HepG2 (cell line): ENCODE results near the gene SPHK2.

Experiments used
- CTCF ChIP-seq: sonication (generic); formaldehyde crosslinking; IDR thresholded peaks from 2 replicates; pipeline ENCODE4 v1.5.0; 2020; ENCODE audit warnings: mild to moderate bottlenecking, missing genetic modification reagents, moderate library complexity
- E2F1 ChIP-seq: sonication (generic); formaldehyde crosslinking; IDR thresholded peaks from 2 replicates; pipeline ENCODE4 v1.5.0; 2020; ENCODE audit warnings: missing genetic modification reagents
- ELF4 ChIP-seq: sonication (generic); formaldehyde crosslinking; IDR thresholded peaks from 2 replicates; pipeline ENCODE4 v1.5.0; 2020; ENCODE audit warnings: missing genetic modification reagents, mild to moderate bottlenecking, moderate library complexity, borderline replicate concordance
- FOSL2 ChIP-seq: sonication (generic); formaldehyde crosslinking; IDR thresholded peaks from 2 replicates; pipeline ENCODE4 v1.4.0; 2020; ENCODE audit warnings: missing genetic modification reagents
- HDAC6 ChIP-seq: fragments of 200-600 bp; sonication (generic); IDR thresholded peaks from 2 replicates; pipeline ENCODE4 v1.7.0; 2017; ENCODE audit warnings: mild to moderate bottlenecking, antibody characterized with exemption, low read length, low read depth
- RBAK ChIP-seq: sonication (generic); formaldehyde crosslinking; IDR thresholded peaks from 2 replicates; pipeline ENCODE4 v1.5.1; 2020; ENCODE audit warnings: mild to moderate bottlenecking, missing genetic modification reagents
- RELA ChIP-seq: sonication (generic); formaldehyde crosslinking; IDR thresholded peaks from 2 replicates; pipeline ENCODE4 v1.4.0; 2020; ENCODE audit warnings: missing genetic modification reagents
- ZNF24 ChIP-seq: fragments of 450-650 bp; IDR thresholded peaks from 2 replicates; pipeline ENCODE4 v1.6.1; 2017; ENCODE audit warnings: antibody characterized with exemption, mild to moderate bottlenecking

GRCh38 chr19:48613852-48614435 is 5.4 kb upstream of the SPHK2 start:
- TF ChIP-seq CTCF (CRISPR knock-in tag): no peak
- TF ChIP-seq RBAK: no peak
- no peak for TF ChIP-seq ELF4
- TF ChIP-seq RELA (CRISPR knock-in tag): no peak
- TF ChIP-seq HDAC6: no peak
- no peak for TF ChIP-seq FOSL2
- no peak for TF ChIP-seq ZNF24
- TF ChIP-seq E2F1 (CRISPR knock-in tag): no peak
